Measurements from ENCODE around the gene DAGLA. TPM values are rescaled to one million over a fixed set of nuclear protein-coding genes. Genes with fewer than 3 reads are reported as not detected.

DAGLA gene
- total and polyA plus RNA-seq, 2 of the 13 experiments (the other 11 are each of a cell fraction or from before 2014, with no cell fraction given) = 2.6 to 3.9 TPM

GRCh38 chr11:61792310-61793082, 112.3 kb downstream of the DAGLA start, which contains the start of the genes FEN1 and TMEM258 (continued):
- TF ChIP-seq ONECUT2 (CRISPR knock-in tag; IDR thresholded peaks at IDR 0.05) = no peak
- peak; percentile 71; the same call in 1 of the 2 replicates for TF ChIP-seq MTF2 (CRISPR knock-in tag; IDR thresholded peaks at IDR 0.05; ENCODE audit: borderline replicate concordance)
- TF ChIP-seq, protein P1, sequence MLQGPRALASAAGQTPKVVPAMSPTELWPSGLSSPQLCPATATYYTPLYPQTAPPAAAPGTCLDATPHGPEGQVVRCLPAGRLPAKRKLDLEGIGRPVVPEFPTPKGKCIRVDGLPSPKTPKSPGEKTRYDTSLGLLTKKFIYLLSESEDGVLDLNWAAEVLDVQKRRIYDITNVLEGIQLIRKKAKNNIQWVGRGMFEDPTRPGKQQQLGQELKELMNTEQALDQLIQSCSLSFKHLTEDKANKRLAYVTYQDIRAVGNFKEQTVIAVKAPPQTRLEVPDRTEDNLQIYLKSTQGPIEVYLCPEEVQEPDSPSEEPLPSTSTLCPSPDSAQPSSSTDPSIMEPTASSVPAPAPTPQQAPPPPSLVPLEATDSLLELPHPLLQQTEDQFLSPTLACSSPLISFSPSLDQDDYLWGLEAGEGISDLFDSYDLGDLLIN (CRISPR knock-in tag; IDR thresholded peaks at IDR 0.05; ENCODE audit: borderline replicate concordance) = peak; percentile 98
- TF ChIP-seq ZNF558 (CRISPR knock-in tag; IDR thresholded peaks at IDR 0.05; ENCODE audit: borderline replicate concordance) = 0 out of 2 replicates have a peak, but pooled peaks have one; percentile 25
- 0 out of 2 replicates have a peak, but pooled peaks have one; percentile 33 for TF ChIP-seq TOPORS (CRISPR knock-in tag; IDR thresholded peaks at IDR 0.05)
- TF ChIP-seq ZNF333 (CRISPR knock-in tag; IDR thresholded peaks at IDR 0.05; ENCODE audit: borderline replicate concordance) = 0 out of 2 replicates have a peak, but pooled peaks have one; percentile 81
- 0 out of 2 replicates have a peak, but pooled peaks have one; percentile 27 for TF ChIP-seq MAF1 (CRISPR knock-in tag; IDR thresholded peaks at IDR 0.05; ENCODE audit: borderline replicate concordance)
- TF ChIP-seq, protein P2, sequence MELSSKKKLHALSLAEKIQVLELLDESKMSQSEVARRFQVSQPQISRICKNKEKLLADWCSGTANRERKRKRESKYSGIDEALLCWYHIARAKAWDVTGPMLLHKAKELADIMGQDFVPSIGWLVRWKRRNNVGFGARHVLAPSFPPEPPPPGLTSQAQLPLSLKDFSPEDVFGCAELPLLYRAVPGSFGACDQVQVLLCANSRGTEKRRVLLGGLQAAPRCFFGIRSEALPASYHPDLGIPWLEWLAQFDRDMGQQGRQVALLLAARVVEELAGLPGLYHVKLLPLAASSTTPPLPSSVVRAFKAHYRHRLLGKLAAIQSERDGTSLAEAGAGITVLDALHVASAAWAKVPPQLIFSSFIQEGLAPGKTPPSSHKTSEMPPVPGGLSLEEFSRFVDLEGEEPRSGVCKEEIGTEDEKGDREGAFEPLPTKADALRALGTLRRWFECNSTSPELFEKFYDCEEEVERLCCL (CRISPR knock-in tag; IDR thresholded peaks at IDR 0.05; ENCODE audit: borderline replicate concordance) = no peak; the same call in 1 of the 2 replicates
- TF ChIP-seq, protein P3, sequence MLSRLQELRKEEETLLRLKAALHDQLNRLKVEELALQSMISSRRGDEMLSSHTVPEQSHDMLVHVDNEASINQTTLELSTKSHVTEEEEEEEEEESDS (CRISPR knock-in tag; IDR thresholded peaks at IDR 0.05; ENCODE audit: borderline replicate concordance) = no peak
- TF ChIP-seq ZNF747 (CRISPR knock-in tag; IDR thresholded peaks at IDR 0.05; ENCODE audit: borderline replicate concordance) = no peak
- TF ChIP-seq ZNF101 (CRISPR knock-in tag; IDR thresholded peaks at IDR 0.05; ENCODE audit: borderline replicate concordance, low read depth) = no peak
- TF ChIP-seq KIAA2018 (CRISPR knock-in tag; IDR thresholded peaks at IDR 0.05; ENCODE audit: borderline replicate concordance) = 0 out of 2 replicates have a peak, but pooled peaks have one; percentile 13
- no peak for TF ChIP-seq CSRNP2 (CRISPR knock-in tag; conservative IDR thresholded peaks at IDR 0.05; ENCODE audit: low read depth)
- TF ChIP-seq, protein P4, sequence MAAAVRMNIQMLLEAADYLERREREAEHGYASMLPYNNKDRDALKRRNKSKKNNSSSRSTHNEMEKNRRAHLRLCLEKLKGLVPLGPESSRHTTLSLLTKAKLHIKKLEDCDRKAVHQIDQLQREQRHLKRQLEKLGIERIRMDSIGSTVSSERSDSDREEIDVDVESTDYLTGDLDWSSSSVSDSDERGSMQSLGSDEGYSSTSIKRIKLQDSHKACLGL (CRISPR knock-in tag; IDR thresholded peaks at IDR 0.05) = peak; percentile 91; the same call in 1 of the 2 replicates
